GM18868 (cell line): ENCODE results near the gene TMEM14C.

Experiments
- ATAC-seq: cut with Tn5 transposase; IDR thresholded peaks from one replicate; pipeline ENCODE4 v1.9.1; 2021; ENCODE audit warnings: mild to moderate bottlenecking, moderate library complexity; ENCODE audit not compliant: unreplicated experiment

Gene TMEM14C

GRCh38 chr6:10759312-10759839 lies 36.5 kb downstream of the TMEM14C start:
- ATAC-seq = peak; percentile 84

- ATAC-seq = no peak
Observed at GRCh38 chr6:10759884-10760329, 37.0 kb downstream of the TMEM14C start.

GRCh38 chr6:10763006-10763405 lies 40.1 kb downstream of the TMEM14C start:
- no peak for ATAC-seq

- no peak for ATAC-seq
Observed at GRCh38 chr6:10769419-10769818, 46.5 kb downstream of the TMEM14C start.

GRCh38 chr6:10771371-10771894 lies 48.6 kb downstream of the TMEM14C start:
- ATAC-seq = no peak

GRCh38 chr6:10778230-10778629 lies 55.4 kb downstream of the TMEM14C start:
- ATAC-seq = no peak

GRCh38 chr6:10779076-10779475 lies 56.2 kb downstream of the TMEM14C start:
- no peak for ATAC-seq
